HG03095 (cell line): ENCODE results near the gene FBXL17.
A peak's percentile ranks its signal among the peaks of the same experiment; 100 is the strongest.
"Not testable (repeated sequence)": the region's sequence is repeated elsewhere in the genome, so short reads cannot be mapped to it uniquely, and the experiment has no call there.

ENCODE experiments used
- ATAC-seq: cut with Tn5 transposase; IDR thresholded peaks from one replicate; pipeline ENCODE4 v1.9.1; 2021; ENCODE audit warnings: moderate library complexity; ENCODE audit not compliant: unreplicated experiment

Gene FBXL17

GRCh38 chr5:108381954-108382783, at the start of gene FBXL17:
Gene FBXL17, minus strand, starts transcription at chr5:108382098.
- ATAC-seq, result peak; percentile 73

- no peak for ATAC-seq
Observed at GRCh38 chr5:108430931-108431608, 49.2 kb upstream of the FBXL17 start.

- no peak for ATAC-seq
Observed at GRCh38 chr5:108421713-108422112, 39.8 kb upstream of the FBXL17 start.

GRCh38 chr5:108420755-108421154, 38.9 kb upstream of the FBXL17 start:
- no peak for ATAC-seq

GRCh38 chr5:108420158-108420557, 38.3 kb upstream of the FBXL17 start:
- ATAC-seq, result no peak

- no peak for ATAC-seq
Observed at GRCh38 chr5:108418197-108418596, 36.3 kb upstream of the FBXL17 start.

GRCh38 chr5:108417166-108417670, 35.3 kb upstream of the FBXL17 start:
- ATAC-seq, result no peak

GRCh38 chr5:108415726-108416125, 33.8 kb upstream of the FBXL17 start:
- ATAC-seq, result no peak

GRCh38 chr5:108409786-108410185, 27.9 kb upstream of the FBXL17 start:
- ATAC-seq, result no peak

GRCh38 chr5:108405201-108405600, 23.3 kb upstream of the FBXL17 start:
- not testable (repeated sequence) for ATAC-seq

GRCh38 chr5:108398964-108399363, 17.1 kb upstream of the FBXL17 start:
- ATAC-seq, result no peak

GRCh38 chr5:108396837-108397236, 14.9 kb upstream of the FBXL17 start:
- ATAC-seq, result not testable (repeated sequence)

GRCh38 chr5:108387758-108388157, 5.9 kb upstream of the FBXL17 start:
- no peak for ATAC-seq

- ATAC-seq, result no peak
Observed at GRCh38 chr5:108386345-108387061, 4.6 kb upstream of the FBXL17 start.

- ATAC-seq, result no peak
Observed at GRCh38 chr5:108384741-108385140, 2.8 kb upstream of the FBXL17 start.

- no peak for ATAC-seq
Observed at GRCh38 chr5:108382784-108383330, 959 bp upstream of the FBXL17 start.

GRCh38 chr5:108381350-108381953, 446 bp downstream of the FBXL17 start:
- ATAC-seq, result peak; percentile 45

- ATAC-seq, result peak; percentile 32
Observed at GRCh38 chr5:108380531-108381349, 1.2 kb downstream of the FBXL17 start.

GRCh38 chr5:108379722-108380530, 2.0 kb downstream of the FBXL17 start:
- no peak for ATAC-seq
